Activated T-cell treated with anti-CD3 and anti-CD28 coated beads for 48 hours (primary cell): Measurements from ENCODE around the gene SNCB.

Source experiments
- DNase-seq: peaks from one replicate; pipeline ENCODE4 v3.0.0-alpha.2; 2020; ENCODE audit warnings: low read depth

Gene SNCB

DNA sequence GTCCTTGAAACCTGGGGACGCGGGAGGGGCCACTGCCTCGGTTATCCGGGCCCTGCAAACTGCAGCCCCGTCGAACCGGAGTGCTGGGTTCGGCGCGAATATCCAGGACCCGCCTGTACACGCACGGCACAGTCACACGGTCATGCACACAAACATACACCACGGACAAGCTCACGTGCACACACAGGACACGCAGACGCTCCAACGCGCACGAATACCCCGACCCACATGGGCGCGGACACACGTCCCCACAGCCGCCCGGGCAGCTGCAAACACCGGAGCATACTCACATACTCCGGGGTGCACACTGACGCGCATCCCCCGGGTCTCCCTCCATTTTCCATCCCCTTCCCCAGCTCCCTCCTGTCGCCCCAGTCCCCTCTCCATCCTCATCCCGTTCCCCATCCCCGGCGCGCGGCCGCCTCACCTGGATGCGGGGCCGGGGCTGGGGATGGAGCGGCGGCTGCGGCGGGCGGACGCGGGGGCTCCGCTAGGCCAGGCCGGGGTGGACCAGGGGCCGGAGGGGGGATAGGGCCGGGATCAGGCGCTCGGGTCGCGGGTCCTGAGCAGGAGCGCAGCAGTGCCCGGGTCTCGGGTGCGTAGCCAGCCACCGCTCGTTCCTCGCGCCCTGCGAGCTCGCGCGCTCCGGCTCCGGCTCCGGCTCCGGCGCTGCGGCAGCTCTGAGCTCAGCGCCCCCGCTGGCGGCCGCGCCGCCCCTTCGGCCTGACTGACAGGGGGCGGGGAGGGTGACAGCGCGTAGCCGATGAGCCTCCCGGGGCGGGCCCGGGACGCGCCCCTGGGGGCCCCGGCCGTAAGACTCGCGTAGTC lies at the start of gene SNCB, which contains the start of gene EIF4E1B:
TSS of gene SNCB (minus strand) at position 682 of the 828 bp plus-strand sequence. CDS start 880 bp downstream, outside the sequence.
TSS of gene EIF4E1B (plus strand) at position 823 of the 828 bp plus-strand sequence. CDS start 12,113 bp downstream, outside the sequence.
- peak; percentile 66 for DNase-seq

DNA sequence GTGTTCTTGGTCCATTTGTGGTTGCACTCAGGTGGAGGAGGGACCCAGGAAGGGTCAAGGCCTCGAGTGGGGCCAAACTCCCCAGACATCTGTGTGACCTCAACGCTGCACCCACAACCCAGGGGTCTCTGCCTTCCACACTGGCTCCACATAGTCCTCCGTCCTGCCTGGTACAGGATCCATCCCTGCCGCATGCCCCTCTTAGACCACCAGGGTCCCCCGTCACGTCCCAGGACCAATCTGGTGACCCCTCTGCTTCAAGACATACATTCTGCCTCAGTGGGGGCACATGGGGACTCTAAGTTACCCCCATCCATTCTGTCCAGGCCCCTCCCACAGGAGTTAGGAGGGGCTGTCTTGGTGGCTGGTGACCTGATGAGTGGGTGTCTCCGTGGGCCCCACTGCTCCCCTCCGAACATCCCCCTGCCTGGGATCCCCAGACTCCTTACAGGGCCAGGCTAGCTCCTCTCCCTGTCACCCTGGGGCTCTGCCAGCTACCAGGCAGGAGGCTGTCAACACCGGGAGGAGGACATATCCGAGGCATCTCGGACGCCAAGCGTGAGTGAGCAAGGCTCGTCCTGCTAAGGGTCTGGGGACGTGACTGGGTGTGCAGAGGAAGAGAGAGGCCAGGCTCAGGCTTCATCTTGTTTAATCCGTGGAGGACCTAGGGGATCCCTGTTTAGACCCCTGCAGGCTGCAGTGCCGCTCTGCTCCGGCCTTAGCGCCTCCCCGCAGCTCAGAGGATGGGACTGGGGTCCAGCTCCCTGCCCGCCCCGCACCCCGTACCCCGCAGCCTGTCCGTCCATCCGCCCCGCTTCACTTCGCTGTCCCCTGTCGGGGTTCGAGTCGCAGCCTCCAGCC lies 49.3 kb upstream of the SNCB start:
- no peak for DNase-seq

GRCh38 chr5:176678584-176678983 lies 48.2 kb upstream of the SNCB start:
- no peak for DNase-seq

DNA sequence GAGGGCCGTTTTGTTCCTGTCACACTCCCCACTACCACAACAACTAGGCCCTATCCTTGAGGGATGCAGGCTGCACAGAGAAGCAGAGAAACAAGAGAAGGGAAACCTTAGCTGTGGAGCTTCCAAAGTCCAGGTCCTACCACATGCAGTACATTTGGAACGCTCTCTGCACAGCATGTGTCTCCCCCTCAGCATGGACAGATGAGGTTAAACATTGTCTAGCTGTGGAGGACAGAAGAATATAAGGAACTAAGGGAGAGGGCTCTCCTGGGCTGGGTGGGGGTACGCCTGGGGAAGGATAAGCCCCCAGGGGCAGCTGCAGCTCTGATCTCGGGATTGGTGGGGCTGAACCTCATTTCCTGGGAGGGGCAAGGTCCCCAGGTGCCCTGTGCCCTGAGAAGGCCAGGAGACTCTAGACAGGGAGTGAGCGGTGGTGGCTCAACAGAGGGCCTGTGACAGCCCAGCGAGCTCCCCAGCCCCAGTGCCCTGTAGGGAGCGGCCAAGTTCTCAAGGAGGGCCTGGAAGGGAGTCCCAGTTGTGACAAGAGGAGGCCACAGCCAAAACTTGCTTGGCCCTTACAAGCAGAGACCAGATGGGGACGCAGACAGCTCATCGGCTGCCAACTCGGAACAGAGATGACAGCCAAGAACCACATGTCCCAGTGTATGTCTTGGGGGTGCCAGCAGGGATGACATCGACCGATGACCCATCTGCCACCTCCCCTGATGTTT lies 47.0 kb upstream of the SNCB start:
- no peak for DNase-seq

GRCh38 chr5:176676361-176676824 lies 46.1 kb upstream of the SNCB start:
- no peak for DNase-seq

- no peak for DNase-seq
Observed at GRCh38 chr5:176675676-176676360, 45.5 kb upstream of the SNCB start.

DNA sequence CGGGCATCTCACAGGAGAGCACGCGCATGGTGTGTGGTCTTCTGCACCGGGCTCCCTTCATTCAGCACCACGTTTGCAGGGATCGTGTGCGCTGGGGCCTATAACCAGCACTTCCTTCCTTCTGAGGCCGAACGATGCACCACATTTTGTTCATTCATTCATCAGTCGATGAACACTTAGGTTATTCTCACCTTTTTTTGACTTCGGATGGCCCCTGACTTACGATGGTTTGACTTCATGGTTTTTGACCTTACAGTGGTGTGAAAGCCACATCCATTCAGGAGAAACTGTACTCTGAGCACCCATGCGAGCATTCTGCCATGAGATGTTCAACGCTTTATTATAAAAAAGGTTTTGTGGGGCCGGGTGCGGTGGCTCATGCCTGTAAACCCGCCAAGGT lies 44.5 kb upstream of the SNCB start:
- DNase-seq, result no peak

DNA sequence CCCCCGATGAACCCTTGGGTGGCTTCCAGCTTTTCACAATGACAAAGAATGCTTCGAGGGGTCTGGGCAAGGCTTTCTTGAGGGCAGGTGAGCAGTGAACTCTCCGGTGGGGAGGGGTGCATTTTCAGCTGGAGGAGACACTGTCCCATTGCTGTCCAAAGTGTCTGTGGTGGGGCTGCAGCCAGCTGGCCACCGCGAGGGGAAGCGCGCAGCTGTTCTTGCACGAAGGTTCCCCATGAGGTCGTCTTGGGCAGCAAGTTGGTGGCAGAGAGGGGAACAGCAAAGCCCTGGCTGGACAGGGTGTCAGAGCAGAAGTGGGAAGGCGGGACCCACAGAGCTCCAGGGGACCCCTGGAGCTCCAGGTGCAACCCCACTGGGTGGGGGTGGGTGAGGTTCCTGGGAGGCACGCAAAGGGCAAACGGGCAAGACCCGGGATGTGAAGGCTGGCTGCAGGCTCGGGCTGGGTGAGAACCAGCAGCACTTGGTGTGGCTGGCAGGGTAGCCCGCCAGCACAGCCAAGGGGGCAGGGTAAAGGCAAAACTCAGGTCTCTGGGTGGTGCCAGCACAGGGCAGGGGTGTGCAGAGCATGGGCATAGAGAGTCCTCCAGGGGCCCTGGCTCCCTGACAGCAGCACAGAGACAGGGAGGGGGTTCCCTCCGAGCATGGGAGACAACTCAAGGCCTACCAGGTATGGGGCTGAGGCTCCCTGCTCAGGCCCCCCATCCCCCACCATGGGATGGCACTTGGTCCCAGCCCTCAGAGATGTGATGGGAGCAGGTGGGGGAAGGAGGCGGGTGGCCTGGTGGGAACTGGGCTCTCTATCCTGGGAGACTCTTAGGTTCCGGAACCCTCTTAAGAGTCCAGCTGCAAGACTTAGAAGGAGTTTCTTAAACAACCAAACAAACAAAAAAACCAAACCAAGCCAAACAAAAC lies 43.6 kb upstream of the SNCB start:
- no peak for DNase-seq

GRCh38 chr5:176671890-176672747 lies 41.8 kb upstream of the SNCB start:
- no peak for DNase-seq

GRCh38 chr5:176671399-176671798 lies 41.1 kb upstream of the SNCB start:
- DNase-seq, result no peak

- no peak for DNase-seq
Observed at GRCh38 chr5:176670449-176670848, 40.1 kb upstream of the SNCB start.

GRCh38 chr5:176667637-176668036 lies 37.3 kb upstream of the SNCB start:
- no peak for DNase-seq

GRCh38 chr5:176665517-176665916 lies 35.2 kb upstream of the SNCB start:
- no peak for DNase-seq

GRCh38 chr5:176664886-176665285 lies 34.6 kb upstream of the SNCB start:
- no peak for DNase-seq

- DNase-seq, result no peak
Observed at GRCh38 chr5:176664479-176664878, 34.1 kb upstream of the SNCB start.

GRCh38 chr5:176663566-176663965 lies 33.2 kb upstream of the SNCB start:
- no peak for DNase-seq

GRCh38 chr5:176662371-176663333 lies 32.3 kb upstream of the SNCB start:
- DNase-seq, result no peak

DNA sequence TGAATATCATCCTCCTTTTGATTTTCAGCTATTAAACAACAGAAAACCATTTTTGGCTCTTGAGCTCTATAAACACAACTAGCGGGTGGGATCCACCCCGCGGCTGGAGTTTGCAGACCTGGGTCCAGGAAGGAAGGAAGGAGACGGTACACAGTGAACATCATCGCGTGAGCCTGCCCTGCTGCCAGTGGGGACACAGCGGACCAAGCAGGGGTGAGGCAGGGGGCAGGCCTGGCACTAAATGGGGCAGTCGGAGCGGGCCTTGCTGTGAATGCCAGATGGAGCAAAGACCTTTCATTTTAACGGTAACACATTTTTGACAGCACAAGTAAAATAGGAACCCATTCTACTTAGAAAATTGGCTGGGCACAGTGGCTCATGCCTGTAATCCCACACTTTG lies 31.3 kb upstream of the SNCB start:
- DNase-seq, result no peak
